Coronary artery (tissue), 2 donors: ENCODE results near the gene PM20D2.
"Not testable (repeated sequence)": the region's sequence is repeated elsewhere in the genome, so short reads cannot be mapped to it uniquely, and the experiment has no call there.

ENCODE experiments used
- DNase-seq: peaks from one replicate; pipeline ENCODE4 v3.0.0-alpha.2; 2017; ENCODE audit warnings: low spot score
- H3K27ac ChIP-seq, 2 donors: fragments of 200-600 bp; sonication (generic); one replicate each; pipeline ENCODE4 v1.5.1; 2016 to 2019
- H3K4me3 ChIP-seq: fragments of 200-600 bp; sonication (generic); 2 replicates; pipeline ENCODE4 v1.5.1; 2016; ENCODE audit warnings: mild to moderate bottlenecking, moderate library complexity
- TF ChIP-seq, protein P1 (sequence below): fragments of 200-600 bp; sonication (generic); IDR thresholded peaks from one replicate; pipeline ENCODE4 v1.5.1; 2019; ENCODE audit warnings: antibody characterized with exemption

The PM20D2 gene

DNA sequence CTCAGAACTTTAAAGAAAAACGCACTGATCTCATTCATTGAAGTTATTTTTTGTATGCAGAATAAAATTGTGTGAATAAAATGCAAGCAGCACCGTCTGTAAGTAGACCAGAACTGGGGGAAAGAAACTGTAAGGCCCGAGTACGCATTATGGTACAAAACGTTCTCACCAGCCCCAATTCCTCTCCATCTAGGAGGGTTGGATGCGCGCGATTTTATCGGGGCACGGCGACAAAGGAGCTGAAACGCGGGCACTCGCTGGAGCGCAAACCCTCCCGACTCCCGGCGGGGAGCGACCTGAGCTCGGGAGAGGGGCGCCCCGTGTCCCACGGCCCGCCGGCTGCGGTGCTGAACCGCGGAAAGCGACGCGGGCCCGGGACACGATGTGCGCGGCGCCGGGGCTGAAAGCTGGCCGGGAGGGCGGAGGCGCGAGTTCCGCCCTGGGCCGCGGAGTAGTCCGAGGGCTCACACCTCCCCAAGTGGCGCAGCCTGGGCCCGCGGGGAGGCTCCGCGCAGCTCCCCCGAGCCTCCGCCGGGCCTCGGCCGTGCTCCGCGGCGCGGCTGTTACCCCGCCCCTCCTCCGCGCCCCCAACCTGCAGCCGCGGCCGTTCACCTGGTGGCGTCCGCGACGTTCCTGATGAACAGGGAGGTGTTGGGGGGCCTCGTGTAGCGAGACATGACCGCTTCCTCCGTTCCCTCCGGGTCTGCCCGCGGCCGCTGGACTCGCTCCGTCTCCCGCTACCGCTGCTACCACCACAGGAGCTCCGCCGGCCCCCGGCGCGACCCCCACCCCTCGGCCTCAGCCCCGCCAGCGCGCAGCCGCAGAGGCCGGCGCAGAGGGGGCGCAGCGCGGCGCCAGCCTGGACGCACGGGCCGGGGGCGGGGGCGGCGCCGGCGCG, 28.4 kb upstream of the PM20D2 start, which contains the start of gene SRSF12:
TSS of gene SRSF12 (minus strand) at position 861 of the 898 bp plus-strand sequence. CDS start at position 677, 184 bp downstream.
- DNase-seq = no peak
- TF ChIP-seq, protein P1, sequence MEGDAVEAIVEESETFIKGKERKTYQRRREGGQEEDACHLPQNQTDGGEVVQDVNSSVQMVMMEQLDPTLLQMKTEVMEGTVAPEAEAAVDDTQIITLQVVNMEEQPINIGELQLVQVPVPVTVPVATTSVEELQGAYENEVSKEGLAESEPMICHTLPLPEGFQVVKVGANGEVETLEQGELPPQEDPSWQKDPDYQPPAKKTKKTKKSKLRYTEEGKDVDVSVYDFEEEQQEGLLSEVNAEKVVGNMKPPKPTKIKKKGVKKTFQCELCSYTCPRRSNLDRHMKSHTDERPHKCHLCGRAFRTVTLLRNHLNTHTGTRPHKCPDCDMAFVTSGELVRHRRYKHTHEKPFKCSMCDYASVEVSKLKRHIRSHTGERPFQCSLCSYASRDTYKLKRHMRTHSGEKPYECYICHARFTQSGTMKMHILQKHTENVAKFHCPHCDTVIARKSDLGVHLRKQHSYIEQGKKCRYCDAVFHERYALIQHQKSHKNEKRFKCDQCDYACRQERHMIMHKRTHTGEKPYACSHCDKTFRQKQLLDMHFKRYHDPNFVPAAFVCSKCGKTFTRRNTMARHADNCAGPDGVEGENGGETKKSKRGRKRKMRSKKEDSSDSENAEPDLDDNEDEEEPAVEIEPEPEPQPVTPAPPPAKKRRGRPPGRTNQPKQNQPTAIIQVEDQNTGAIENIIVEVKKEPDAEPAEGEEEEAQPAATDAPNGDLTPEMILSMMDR = no peak
- Histone ChIP-seq H3K27ac (peak within 1 kb of the TSS; percentile 3 to 34), H3K4me3 (peak within 1 kb of the TSS; percentile 92)

DNA sequence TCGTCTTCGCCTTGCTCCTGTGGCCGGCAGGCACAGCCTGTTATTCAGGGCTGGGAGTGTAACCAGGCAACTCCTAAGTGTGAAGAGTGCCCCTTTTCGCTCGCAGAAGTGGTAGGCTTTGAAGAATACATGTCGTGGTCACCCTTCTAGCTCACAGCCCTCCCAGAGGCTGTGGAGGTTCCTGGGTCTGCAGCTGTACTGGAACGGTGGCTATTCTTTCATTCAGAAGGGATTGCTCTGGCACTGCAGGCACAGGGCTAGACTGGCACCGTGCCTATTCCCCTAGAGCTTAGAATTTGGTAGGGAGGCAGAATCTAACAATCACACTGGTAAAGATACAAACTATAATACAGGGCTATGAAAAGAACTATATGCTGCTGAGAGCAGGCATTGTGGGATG, 26.9 kb upstream of the PM20D2 start:
- no peak overlapping the region for H3K4me3 ChIP-seq
- no peak for DNase-seq

DNA sequence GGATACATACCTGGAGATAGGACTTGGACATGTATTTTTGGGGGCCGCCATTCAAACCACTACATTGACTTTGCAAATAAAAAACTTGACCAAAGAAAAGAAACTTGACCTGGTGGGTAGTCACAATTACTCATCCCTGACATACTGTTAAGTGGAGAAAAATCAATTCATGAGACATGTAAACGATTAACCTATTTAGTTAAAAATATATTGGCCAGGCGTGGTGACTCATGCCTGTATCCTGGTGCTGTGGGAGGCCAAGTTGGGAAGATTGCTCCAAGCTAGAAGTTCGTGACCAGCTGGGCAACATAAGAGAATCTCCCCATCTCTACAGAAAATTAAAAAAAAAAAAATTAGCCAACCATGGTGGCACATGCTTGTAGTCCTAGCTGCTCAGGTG, 25.5 kb upstream of the PM20D2 start:
- Histone ChIP-seq H3K4me3 (no peak overlapping the region), H3K27ac (no peak overlapping the region)
- DNase-seq = no peak
- TF ChIP-seq, protein P1 = no peak

More for the DNA sequence above, 26.9 kb upstream of the PM20D2 start:
- TF ChIP-seq, protein P1 = no peak
- no peak overlapping the region for H3K27ac ChIP-seq

DNA sequence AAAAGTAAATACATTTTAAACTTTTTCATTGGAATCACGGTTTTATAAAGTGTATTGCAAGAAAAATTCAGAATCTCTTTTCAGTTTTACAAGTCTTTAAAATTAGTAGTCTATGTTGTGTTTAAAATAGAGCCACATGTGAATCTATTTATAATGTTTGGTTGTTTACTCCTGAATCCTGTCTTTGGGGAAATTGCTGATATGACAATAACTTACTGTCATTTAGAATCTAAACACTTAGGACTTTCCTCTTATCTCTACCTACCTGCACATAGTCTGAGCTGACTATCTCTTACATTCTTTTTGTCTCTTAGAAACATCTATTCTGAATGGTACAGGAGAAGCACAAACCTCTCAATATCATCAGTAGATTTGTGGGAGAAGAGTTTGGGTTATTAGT, 23.9 kb upstream of the PM20D2 start:
- H3K27ac ChIP-seq = no peak overlapping the region
- H3K4me3 ChIP-seq = no peak overlapping the region
- TF ChIP-seq, protein P1 = no peak
- DNase-seq = no peak

DNA sequence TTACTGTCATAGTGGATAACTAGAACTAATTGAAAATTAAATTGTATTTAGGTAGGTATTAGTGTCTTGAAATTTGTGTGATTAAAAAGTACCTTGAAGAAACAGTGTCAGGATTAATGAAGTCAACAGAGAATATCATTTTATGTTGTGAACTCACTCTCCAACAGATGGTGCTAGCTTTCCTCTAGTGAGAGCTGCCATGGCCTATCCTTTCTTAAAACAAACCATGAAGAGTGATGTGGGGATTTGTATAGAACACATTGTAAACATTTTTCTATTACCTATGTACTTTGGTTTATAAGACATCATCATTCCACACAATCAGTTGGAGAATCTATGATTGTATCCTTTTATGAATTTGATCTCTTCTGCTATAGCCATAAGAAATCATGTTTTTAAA, 23.2 kb upstream of the PM20D2 start:
- no peak for DNase-seq
- TF ChIP-seq, protein P1 = peak; percentile 41
- H3K27ac ChIP-seq = no peak overlapping the region
- no peak overlapping the region for H3K4me3 ChIP-seq

DNA sequence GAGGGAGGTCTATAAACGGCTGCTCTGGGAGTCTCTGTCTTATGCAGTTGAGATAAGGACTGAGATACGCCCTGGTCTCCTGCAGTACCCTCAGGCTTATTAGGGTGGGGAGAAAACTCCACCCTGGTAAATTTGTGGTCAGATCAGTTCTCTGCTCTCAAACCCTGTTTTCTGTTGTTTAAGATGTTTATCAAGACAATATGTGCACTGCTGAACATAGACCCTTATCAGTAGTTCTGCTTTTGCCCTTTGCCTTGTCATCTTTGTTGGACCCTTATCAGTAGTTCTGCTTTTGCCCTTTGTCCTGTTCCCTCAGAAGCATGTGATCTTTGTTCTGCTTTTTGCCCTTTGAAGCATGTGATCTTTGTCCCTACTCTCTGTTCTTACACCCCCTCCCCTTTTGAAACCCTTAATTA, 17.6 kb upstream of the PM20D2 start:
- DNase-seq, H3K27ac ChIP-seq, H3K4me3 ChIP-seq: not testable (repeated sequence)

DNA sequence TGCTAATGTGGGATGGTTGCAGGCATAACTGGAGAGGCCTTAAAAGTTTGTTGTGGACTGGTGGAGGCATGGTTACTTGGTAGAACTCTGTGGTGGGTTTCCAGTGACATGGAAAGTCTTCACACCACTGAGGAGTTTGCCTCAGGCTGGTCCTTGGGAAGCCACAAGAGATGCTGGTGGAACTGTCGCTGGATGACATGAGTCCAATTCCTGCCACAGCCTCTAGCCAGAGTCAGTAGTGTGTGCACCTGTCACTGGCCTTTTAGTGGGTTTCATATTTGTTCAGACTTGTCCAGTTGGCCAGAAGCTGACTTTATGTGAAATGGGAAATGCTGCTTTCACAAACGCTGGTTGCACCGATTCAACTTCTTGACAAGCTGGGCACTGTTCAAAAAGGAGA, 14.3 kb upstream of the PM20D2 start:
- DNase-seq = no peak
- Histone ChIP-seq H3K27ac (no peak overlapping the region), H3K4me3 (no peak overlapping the region)
- TF ChIP-seq, protein P1 = no peak
